Kidney epithelial cell (primary cell): ENCODE measurements around the gene PROM1. TPM values are rescaled to one million over a fixed set of nuclear protein-coding genes. Genes with fewer than 3 reads are reported as not detected.

Source experiments
- DNase-seq: peaks from one replicate; pipeline ENCODE4 v3.0.0-alpha.2; 2010; ENCODE audit warnings: low read depth
- H3K27me3 ChIP-seq: 2 replicates; pipeline ENCODE4 v1.6.0; 2011; ENCODE audit warnings: low read length; ENCODE audit not compliant: control insufficient read depth, insufficient read depth
- H3K36me3 ChIP-seq: 2 replicates; pipeline ENCODE4 v1.5.1; 2011; ENCODE audit warnings: low read length; ENCODE audit not compliant: control insufficient read depth, insufficient read depth
- H3K4me3 ChIP-seq: 2 replicates; pipeline ENCODE4 v1.5.1; 2011; ENCODE audit warnings: low read depth, mild to moderate bottlenecking, control low read depth, low read length
- total RNA-seq: library from RNA; depleted of rRNA; stranded (reverse); fragments of >200 nt; gene quantifications from 2 replicates; pipeline ENCODE4 v1.2.3, GENCODE V29; 2015
- TF ChIP-seq, protein P1 (sequence below): IDR thresholded peaks from 2 replicates; pipeline ENCODE4 v1.5.1; 2011; ENCODE audit warnings: mild to moderate bottlenecking, moderate library complexity, low read length, control low read depth, inconsistent platforms; ENCODE audit not compliant: insufficient read depth, poor library complexity, severe bottlenecking

PROM1 gene
- total RNA-seq, 1 donor from 2014 or later: 69.0 TPM

DNA sequence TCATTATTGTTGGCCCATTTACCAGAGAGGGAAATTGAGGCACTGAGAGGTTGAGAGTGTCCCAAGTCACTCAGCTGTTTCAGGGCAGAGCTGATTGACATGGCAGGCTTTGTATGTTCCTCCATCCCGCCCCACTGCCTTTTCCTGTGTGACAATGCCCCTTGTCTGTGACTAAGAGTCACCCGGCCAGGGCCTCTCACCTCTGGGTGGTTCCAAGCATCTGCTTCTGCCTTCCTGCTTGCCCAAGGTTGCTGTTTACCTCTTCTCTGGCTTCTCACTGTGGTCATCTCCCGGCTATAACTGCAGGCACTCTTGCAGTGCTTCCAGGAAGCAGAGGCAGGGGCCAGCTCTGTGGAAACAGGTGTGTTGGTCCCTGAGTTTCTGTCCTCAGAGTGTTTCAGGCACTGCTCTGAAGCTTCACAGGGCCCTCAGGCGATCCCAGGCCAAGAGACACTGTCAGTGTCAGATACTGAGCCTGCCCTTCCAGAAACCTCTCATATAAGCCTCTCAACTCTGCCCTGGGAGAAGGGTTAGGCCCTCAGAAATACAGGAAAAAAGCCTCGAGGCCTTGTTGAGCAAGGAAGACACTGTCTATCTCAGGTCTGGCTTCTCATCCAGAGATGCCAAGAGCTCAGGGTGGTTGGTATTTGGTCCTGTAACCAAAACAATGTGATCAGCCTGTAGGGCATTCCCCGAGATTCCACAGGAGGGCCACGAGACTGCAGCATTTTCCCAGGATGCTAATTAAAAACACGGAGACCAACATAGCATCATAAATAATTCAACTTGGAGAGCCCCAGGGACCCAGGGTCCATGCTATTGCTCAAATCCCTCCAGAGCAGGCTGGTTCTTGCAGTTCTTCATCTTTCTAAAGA lies 42.0 kb upstream of the PROM1 start:
- Histone ChIP-seq H3K4me3 (no peak overlapping the region), H3K27me3 (no peaks in the 10 kb centered on the region), H3K36me3 (no peaks in the 10 kb centered on the region)
- DNase-seq: peak; percentile 10
- TF ChIP-seq, protein P1, sequence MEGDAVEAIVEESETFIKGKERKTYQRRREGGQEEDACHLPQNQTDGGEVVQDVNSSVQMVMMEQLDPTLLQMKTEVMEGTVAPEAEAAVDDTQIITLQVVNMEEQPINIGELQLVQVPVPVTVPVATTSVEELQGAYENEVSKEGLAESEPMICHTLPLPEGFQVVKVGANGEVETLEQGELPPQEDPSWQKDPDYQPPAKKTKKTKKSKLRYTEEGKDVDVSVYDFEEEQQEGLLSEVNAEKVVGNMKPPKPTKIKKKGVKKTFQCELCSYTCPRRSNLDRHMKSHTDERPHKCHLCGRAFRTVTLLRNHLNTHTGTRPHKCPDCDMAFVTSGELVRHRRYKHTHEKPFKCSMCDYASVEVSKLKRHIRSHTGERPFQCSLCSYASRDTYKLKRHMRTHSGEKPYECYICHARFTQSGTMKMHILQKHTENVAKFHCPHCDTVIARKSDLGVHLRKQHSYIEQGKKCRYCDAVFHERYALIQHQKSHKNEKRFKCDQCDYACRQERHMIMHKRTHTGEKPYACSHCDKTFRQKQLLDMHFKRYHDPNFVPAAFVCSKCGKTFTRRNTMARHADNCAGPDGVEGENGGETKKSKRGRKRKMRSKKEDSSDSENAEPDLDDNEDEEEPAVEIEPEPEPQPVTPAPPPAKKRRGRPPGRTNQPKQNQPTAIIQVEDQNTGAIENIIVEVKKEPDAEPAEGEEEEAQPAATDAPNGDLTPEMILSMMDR: no peak

DNA sequence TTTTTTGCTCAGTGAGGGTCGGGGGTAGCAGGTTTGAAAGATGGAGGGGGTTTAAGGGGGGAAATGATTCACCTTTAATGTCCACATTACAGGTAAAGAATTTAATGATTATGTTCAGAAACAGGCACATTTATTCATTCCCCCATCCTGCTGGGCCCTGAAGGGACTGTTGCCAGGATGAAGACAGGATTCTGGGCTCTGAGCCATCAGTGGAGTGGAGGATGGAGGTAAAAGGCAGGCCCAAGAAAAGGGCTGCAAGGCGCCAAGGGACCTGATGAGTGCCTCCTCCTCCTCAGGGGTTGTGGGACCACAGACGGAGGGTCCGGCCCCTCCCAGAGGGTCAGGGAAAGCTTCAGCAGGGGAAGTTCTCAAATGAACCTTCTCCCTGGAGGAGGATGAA lies 40.4 kb upstream of the PROM1 start:
- no peak for DNase-seq
- TF ChIP-seq, protein P1: no peak
- no peaks in the 10 kb centered on the region for H3K36me3 ChIP-seq
- no peak overlapping the region for H3K4me3 ChIP-seq
- H3K27me3 ChIP-seq: no peaks in the 10 kb centered on the region

DNA sequence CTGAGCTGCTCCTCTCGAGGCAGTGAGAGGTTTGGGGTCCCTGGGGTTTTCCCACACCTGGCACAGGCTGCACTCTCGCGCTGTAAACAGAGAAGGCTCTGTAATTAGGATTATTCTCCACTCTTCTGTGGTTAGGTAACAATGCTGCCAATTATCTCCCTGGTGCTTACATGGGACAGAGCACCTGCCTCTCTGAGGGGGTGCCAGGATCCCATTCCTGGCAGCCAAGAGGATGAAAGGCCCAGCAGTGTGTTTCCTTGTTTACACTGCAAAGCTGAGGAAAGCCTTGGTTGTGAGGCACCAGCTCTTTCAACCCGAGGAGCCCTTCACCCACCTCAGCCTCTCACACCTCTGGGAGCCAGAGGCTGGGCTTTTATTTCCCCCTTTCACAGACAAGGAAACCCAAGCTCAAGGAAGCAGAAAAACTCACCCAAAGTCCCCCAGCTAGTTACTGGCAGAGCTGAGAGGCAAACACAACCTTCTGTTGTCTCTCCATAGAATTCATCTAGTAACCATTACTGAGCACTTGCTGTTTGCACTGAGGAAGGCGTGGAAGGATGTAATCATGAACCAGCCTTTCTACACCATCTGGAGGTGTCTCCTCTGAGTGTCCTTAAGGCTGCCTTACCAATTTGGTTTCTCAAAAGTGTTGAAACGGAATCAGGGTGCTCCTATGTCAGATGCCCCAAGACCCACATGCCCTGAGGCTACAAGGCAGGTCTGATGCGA lies 39.7 kb upstream of the PROM1 start:
- DNase-seq: no peak
- Histone ChIP-seq H3K27me3 (no peaks in the 10 kb centered on the region), H3K36me3 (no peaks in the 10 kb centered on the region), H3K4me3 (no peak overlapping the region)
- TF ChIP-seq, protein P1: no peak

DNA sequence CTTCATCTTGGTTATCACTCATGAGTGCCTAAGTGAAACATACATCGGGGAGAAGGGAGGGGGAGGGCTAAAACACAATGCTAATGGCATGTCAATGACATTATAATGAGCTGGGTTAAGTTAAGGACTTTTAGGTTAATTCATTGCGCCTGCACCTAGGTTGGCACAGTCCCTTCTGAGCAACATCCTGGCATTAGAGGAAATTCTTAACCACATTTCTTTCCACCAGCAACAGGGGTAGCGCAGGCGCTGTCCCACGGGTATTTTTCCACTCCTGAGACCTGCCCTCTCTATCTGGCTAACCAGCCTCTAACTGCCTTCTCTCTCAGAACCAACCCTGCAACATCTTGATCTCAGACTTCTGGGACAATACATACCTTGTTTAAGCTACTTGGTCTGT lies 39.0 kb upstream of the PROM1 start:
- no peak for DNase-seq
- TF ChIP-seq, protein P1: no peak
- no peaks in the 10 kb centered on the region for H3K27me3 ChIP-seq
- no peak overlapping the region for H3K4me3 ChIP-seq
- no peaks in the 10 kb centered on the region for H3K36me3 ChIP-seq

DNA sequence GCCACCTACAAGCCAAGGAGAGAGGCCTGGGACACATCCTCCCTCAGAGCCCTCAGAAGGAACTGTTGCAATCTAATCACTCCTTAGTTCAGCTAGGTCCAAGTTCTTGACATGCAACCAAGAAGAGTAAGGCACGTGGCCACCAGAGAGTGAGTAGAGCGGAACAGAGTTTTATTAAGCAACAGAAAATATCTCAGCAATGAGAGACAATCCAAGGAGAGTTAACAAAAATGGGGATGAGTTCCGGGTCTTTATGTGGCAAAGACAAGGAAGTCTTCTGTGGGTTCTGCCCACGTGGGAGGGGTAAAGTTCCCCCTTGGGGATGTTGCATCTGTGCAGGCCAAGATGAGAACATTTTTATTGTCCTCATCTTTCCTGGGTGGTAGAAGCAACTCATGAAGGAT lies 38.5 kb upstream of the PROM1 start:
- no peak overlapping the region for H3K4me3 ChIP-seq
- DNase-seq: no peak
- H3K36me3 ChIP-seq: no peaks in the 10 kb centered on the region
- no peaks in the 10 kb centered on the region for H3K27me3 ChIP-seq
- TF ChIP-seq, protein P1: no peak

DNA sequence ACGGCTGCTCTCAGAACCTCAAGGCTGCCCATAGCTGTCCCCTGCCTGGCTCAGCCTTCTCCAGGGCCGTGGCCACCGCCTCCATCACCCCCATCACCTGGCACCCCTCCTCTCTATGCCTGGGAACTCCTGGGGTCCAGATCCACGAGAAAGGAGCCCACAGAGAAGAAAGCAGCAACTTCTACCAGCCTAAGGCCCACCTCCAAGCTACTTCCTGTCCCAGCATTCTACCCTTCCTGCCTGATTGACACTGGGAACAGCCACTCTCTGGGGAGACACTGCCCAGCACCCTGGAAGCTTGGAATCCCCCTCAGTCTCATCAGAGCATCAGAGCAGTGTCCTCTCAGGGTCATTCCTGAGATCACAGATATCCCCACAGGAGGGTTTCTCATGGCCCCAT lies 36.9 kb upstream of the PROM1 start:
- TF ChIP-seq, protein P1: no peak
- no peaks in the 10 kb centered on the region for H3K36me3 ChIP-seq
- no peak overlapping the region for H3K4me3 ChIP-seq
- H3K27me3 ChIP-seq: no peaks in the 10 kb centered on the region
- DNase-seq: no peak
